GM06990 (cell line): ENCODE data around the gene ZBTB48.
"Not testable (repeated sequence)": the region's sequence is repeated elsewhere in the genome, so short reads cannot be mapped to it uniquely, and the experiment has no call there.

Source experiments
- DNase-seq: peaks from one replicate; pipeline ENCODE4 v3.0.0-alpha.2; 2011; ENCODE audit not compliant: insufficient read length; ENCODE audit errors: extremely low read depth
- H3K27me3 ChIP-seq: replicated peaks from 2 replicates; pipeline ENCODE4 v1.6.0; 2011; ENCODE audit warnings: low read length; ENCODE audit not compliant: control insufficient read depth, insufficient read depth
- H3K36me3 ChIP-seq: 2 replicates; pipeline ENCODE4 v1.5.1; 2011; ENCODE audit warnings: low read length; ENCODE audit not compliant: control insufficient read depth, insufficient read depth
- H3K4me3 ChIP-seq: replicated peaks from 2 replicates; pipeline ENCODE4 v1.5.1; 2011; ENCODE audit warnings: low read depth, mild to moderate bottlenecking, control low read depth, low read length
- TF ChIP-seq, protein P1 (sequence below): IDR thresholded peaks from 2 replicates; pipeline ENCODE4 v1.5.1; 2011; ENCODE audit warnings: low read length, control low read depth, mild to moderate bottlenecking, inconsistent platforms; ENCODE audit not compliant: insufficient read depth, poor library complexity, severe bottlenecking

The ZBTB48 gene

GRCh38 chr1:6596886-6597776 is 17.3 kb downstream of the ZBTB48 start:
- no peak for DNase-seq
- no peaks in the 10 kb centered on the region for H3K27me3 ChIP-seq
- TF ChIP-seq, protein P1, sequence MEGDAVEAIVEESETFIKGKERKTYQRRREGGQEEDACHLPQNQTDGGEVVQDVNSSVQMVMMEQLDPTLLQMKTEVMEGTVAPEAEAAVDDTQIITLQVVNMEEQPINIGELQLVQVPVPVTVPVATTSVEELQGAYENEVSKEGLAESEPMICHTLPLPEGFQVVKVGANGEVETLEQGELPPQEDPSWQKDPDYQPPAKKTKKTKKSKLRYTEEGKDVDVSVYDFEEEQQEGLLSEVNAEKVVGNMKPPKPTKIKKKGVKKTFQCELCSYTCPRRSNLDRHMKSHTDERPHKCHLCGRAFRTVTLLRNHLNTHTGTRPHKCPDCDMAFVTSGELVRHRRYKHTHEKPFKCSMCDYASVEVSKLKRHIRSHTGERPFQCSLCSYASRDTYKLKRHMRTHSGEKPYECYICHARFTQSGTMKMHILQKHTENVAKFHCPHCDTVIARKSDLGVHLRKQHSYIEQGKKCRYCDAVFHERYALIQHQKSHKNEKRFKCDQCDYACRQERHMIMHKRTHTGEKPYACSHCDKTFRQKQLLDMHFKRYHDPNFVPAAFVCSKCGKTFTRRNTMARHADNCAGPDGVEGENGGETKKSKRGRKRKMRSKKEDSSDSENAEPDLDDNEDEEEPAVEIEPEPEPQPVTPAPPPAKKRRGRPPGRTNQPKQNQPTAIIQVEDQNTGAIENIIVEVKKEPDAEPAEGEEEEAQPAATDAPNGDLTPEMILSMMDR, result no peak
- H3K4me3 ChIP-seq, result no peak overlapping the region
- peaks cover 30% of the 10 kb centered on the region for H3K36me3 ChIP-seq

DNA sequence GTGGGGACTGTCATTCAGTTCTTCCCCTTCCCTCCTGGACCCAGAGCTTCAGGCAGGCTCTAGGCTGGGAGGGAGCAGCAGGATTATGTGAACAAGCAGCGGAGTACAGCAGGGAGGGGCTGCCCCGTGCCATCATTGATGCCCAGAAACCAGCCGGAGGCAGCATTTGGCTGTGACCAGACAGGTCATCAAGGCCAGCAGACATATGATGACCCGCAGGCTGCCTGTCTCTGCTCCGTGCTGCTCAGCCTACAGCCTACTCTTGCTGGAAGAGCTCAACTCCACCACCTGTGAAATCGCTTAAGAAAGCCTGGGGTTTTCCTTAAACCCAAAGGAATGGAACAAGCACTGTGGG is 18.0 kb downstream of the ZBTB48 start:
- DNase-seq, result no peak
- Histone ChIP-seq H3K27me3 (no peaks in the 10 kb centered on the region), H3K36me3 (peaks cover 27% of the 10 kb centered on the region), H3K4me3 (no peak overlapping the region)
- TF ChIP-seq, protein P1, result no peak

DNA sequence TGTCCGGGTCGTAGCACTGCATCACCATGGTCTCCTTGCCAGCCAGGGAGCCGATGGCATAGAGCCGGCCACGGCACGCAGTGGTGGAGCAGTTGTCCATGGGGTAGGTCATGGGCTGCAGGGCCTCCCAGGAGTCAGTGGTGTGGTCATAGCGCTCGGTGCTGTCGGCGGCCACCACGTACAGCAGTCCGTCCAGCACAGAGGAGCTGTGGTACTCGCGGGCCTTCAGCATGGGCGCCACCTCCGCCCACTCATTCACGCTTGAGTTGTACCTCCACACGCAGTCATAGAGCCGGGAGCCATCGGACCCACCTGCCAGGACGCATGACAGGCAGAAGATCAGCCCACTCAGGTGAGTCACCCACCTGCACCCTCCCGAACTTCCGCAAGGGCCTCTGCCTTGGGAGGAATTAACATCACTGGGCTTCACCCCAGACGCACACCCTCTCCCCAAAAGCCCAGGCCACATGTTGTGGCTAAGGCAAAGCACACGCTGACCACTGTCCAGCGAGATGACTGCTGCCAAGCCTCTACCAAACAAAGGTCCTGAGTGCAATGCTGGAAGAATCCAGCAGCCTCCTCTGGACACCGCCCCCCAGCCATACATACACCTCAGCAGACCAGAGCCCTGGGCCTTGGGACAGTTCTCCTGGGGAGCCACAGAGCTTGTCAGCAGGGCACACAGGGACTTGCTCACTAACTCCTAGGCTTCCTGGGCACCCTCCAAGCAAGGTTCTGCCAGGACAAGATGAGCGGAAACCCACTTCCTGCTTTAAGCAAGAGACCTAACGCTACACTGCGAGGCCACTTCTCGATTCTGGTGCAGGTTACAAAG is 19.6 kb downstream of the ZBTB48 start:
- TF ChIP-seq, protein P1, result no peak
- Histone ChIP-seq H3K4me3 (peak overlapping the region; percentile 50), H3K36me3 (peaks cover 19% of the 10 kb centered on the region), H3K27me3 (no peaks in the 10 kb centered on the region)
- DNase-seq, result no peak

DNA sequence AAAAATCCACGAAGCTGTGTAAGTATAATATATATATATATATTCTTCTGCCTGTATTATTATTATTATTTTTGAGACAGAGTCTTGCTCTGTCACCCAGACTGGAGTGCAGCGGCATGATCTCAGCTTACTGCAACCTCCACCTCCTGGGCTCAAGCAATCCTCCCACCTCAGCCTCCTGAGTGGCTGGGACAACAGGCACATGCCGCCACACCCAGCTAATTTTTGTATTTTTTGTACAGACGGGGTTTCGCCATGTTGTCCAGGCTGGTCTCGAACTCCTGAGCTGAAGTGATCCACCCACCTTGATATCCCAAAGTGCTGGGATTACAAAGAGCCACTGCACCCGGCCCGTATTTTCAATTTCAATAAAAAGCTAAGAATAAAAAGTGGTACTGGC is 20.2 kb downstream of the ZBTB48 start:
- Histone ChIP-seq H3K4me3 (peak overlapping the region; percentile 86), H3K36me3 (peaks cover 19% of the 10 kb centered on the region)
- not testable (repeated sequence) for H3K27me3 ChIP-seq, DNase-seq

GRCh38 chr1:6600410-6601048 is 20.7 kb downstream of the ZBTB48 start:
- H3K27me3 ChIP-seq, result no peaks in the 10 kb centered on the region
- no peak for DNase-seq
- peaks cover 14% of the 10 kb centered on the region for H3K36me3 ChIP-seq
- peak overlapping the region; percentile 86 for H3K4me3 ChIP-seq
- TF ChIP-seq, protein P1, result no peak
